ENCODE data around the gene SCARF2.
A peak's percentile ranks its signal among the peaks of the same experiment; 100 is the strongest.

Gene SCARF2

DNA sequence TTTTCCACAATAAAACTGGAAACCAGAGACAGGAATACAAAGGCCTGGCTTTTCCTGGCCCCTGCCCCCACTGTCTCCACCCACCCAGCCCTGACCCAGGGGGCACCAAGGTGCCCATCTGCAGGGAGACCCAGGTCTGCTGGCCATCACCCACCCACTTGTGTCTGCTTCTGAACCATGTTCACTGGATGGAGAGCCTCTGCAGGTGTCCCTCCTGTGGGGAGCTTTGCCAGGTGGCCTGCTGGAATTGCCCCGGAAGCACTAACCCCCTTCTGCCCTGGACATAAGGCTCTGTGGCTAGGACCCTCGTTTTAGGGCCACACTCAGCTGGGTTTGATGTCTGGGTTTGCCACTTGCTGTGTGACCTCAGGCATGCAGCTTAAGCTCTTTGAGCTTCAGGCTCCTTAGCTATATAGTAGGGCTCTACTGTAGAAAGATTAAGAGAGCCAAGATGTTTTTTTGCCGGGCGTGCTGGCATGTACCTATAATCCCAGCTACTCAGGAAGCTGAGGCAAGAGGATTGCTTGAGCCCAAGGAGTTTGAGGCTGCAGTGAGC, 3.9 kb downstream of the SCARF2 start:
- TF ChIP-seq CTCF (IDR thresholded peaks at IDR 0.05; ENCODE audit: poor library complexity, severe bottlenecking), result no peak
- no peak overlapping the region for H3K27ac ChIP-seq (ENCODE audit: poor library complexity, severe bottlenecking)
- no peaks in the 10 kb centered on the region for H3K4me1 ChIP-seq (ENCODE audit: insufficient read depth, poor library complexity, severe bottlenecking)
- H3K27me3 ChIP-seq (ENCODE audit: insufficient read depth, poor library complexity, severe bottlenecking), result no peaks in the 10 kb centered on the region
- peak; percentile 34 for DNase-seq (ENCODE audit: low spot score)
- ATAC-seq (ENCODE audit: low read depth), result no peak
- H3K36me3 ChIP-seq (ENCODE audit: low read depth), result 0 out of 2 replicates have a peak, but pooled peaks cover 3% of the 10 kb centered on the region
- H3K4me3 ChIP-seq (ENCODE audit: severe bottlenecking), result no peak overlapping the region
- H3K9me3 ChIP-seq (ENCODE audit: severe bottlenecking), result no peaks in the 10 kb centered on the region

GRCh38 chr22:20433191-20433590, 4.4 kb downstream of the SCARF2 start:
- Histone ChIP-seq H3K4me3 (ENCODE audit: severe bottlenecking) (no peak overlapping the region), H3K4me1 (ENCODE audit: insufficient read depth, poor library complexity, severe bottlenecking) (no peaks in the 10 kb centered on the region), H3K27ac (ENCODE audit: poor library complexity, severe bottlenecking) (no peak overlapping the region), H3K9me3 (ENCODE audit: severe bottlenecking) (no peaks in the 10 kb centered on the region), H3K27me3 (ENCODE audit: insufficient read depth, poor library complexity, severe bottlenecking) (no peaks in the 10 kb centered on the region), H3K36me3 (ENCODE audit: low read depth) (0 out of 2 replicates have a peak, but pooled peaks cover 3% of the 10 kb centered on the region)
- DNase-seq (ENCODE audit: low spot score) (peak; percentile 28), ATAC-seq (ENCODE audit: low read depth) (no peak)
- TF ChIP-seq CTCF (IDR thresholded peaks at IDR 0.05; ENCODE audit: poor library complexity, severe bottlenecking), result no peak

DNA sequence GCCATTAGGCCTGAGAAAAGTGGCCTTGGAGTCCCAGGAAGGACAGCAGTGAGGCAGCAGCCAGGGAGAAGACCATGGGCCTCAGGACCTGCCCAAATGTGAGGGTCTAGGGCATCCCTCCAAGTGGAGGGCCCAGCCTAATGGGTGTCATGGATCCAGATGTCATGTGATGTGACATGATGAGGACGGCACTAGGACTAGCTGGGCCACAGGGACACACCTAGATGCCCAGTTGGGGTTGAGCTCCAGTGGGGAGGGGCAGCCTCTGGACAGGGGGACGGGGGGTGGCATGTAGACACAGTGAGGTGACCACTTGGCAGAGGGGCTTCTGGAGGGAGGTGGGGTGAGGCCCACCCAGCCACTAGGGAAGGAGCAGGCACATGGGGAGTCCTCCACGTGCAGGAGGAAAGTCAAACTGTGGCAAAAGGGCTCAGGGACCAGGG, 5.4 kb downstream of the SCARF2 start:
- no peaks in the 10 kb centered on the region for H3K9me3 ChIP-seq (ENCODE audit: severe bottlenecking)
- no peaks in the 10 kb centered on the region for H3K4me1 ChIP-seq (ENCODE audit: insufficient read depth, poor library complexity, severe bottlenecking)
- no peak overlapping the region for H3K27ac ChIP-seq (ENCODE audit: poor library complexity, severe bottlenecking)
- H3K36me3 ChIP-seq (ENCODE audit: low read depth), result 0 out of 2 replicates have a peak, but pooled peaks cover 3% of the 10 kb centered on the region
- ATAC-seq (ENCODE audit: low read depth) (no peak), DNase-seq (ENCODE audit: low spot score) (peak; percentile 23)
- H3K4me3 ChIP-seq (ENCODE audit: severe bottlenecking), result no peak overlapping the region
- H3K27me3 ChIP-seq (ENCODE audit: insufficient read depth, poor library complexity, severe bottlenecking), result no peaks in the 10 kb centered on the region
- no peak for TF ChIP-seq CTCF (IDR thresholded peaks at IDR 0.05; ENCODE audit: poor library complexity, severe bottlenecking)

GRCh38 chr22:20431511-20432192, 6.0 kb downstream of the SCARF2 start:
- no peaks in the 10 kb centered on the region for H3K27me3 ChIP-seq (ENCODE audit: insufficient read depth, poor library complexity, severe bottlenecking)
- no peaks in the 10 kb centered on the region for H3K4me1 ChIP-seq (ENCODE audit: insufficient read depth, poor library complexity, severe bottlenecking)
- no peak for TF ChIP-seq CTCF (IDR thresholded peaks at IDR 0.05; ENCODE audit: poor library complexity, severe bottlenecking)
- ATAC-seq (ENCODE audit: low read depth) (no peak), DNase-seq (ENCODE audit: low spot score) (peak; percentile 63)
- H3K9me3 ChIP-seq (ENCODE audit: severe bottlenecking), result no peaks in the 10 kb centered on the region
- no peak overlapping the region for H3K27ac ChIP-seq (ENCODE audit: poor library complexity, severe bottlenecking)
- 0 out of 2 replicates have a peak, but pooled peaks cover 3% of the 10 kb centered on the region for H3K36me3 ChIP-seq (ENCODE audit: low read depth)
- H3K4me3 ChIP-seq (ENCODE audit: severe bottlenecking), result no peak overlapping the region
